ENCODE measurements around the gene BCAS3.

BCAS3 gene

GRCh38 chr17:61296058-61296457, 618.4 kb downstream of the BCAS3 start:
- Histone ChIP-seq H3K79me1 (replicated peaks; ENCODE audit: low read length, poor library complexity, severe bottlenecking) (no peaks in the 10 kb centered on the region), H3K27me3 (ENCODE audit: control insufficient read depth in 1 of 2, insufficient read depth in 1 of 2, low read length in 2 of 2) (no peaks in the 10 kb centered on the region), H2AK5ac (ENCODE audit: low read length, severe bottlenecking) (no peak overlapping the region), H3K9me3 (ENCODE audit: control insufficient read depth, low read length) (no peaks in the 10 kb centered on the region), H3K4me3 (ENCODE audit: insufficient read depth in 1 of 2, low read depth in 1 of 2, low read length in 2 of 2) (no peak overlapping the region), H3K4ac (ENCODE audit: low read depth in 1 of 2, low read length in 2 of 2) (no peak overlapping the region), H4K91ac (ENCODE audit: low read length) (no peak overlapping the region), H3K27ac (ENCODE audit: low read length, poor library complexity, severe bottlenecking) (no peak overlapping the region), H2AFZ (ENCODE audit: low read depth, low read length) (no peak overlapping the region), H3K4me2 (ENCODE audit: low read length, poor library complexity, severe bottlenecking) (no peak overlapping the region), H2BK15ac (ENCODE audit: low read depth, poor library complexity, severe bottlenecking) (no peak overlapping the region), H2BK12ac (ENCODE audit: low read length in 2 of 2) (peak overlapping the region in 1 of 2 experiments; percentile 45), H3K18ac (ENCODE audit: low read depth in 1 of 2, low read length in 2 of 2) (no peak overlapping the region), H2BK5ac (ENCODE audit: low read depth, low read length, poor library complexity, severe bottlenecking) (no peak overlapping the region), H2BK120ac (ENCODE audit: low read depth, low read length) (no peak overlapping the region), H3K4me1 (ENCODE audit: control insufficient read depth, insufficient read depth, low read depth, low read length) (peaks cover 3% of the 10 kb centered on the region), H3K36me3 (ENCODE audit: control insufficient read depth in 1 of 2, insufficient read depth in 2 of 2, low read depth in 1 of 2, low read length in 2 of 2) (no peaks in the 10 kb centered on the region), H3K14ac (ENCODE audit: low read length in 2 of 2) (no peak overlapping the region), H4K8ac (ENCODE audit: low read length) (no peak overlapping the region), H3K23ac (ENCODE audit: low read length in 2 of 2) (no peak overlapping the region), H3K9ac (ENCODE audit: low read length) (no peak overlapping the region)
- WGBS, result 100% methylated on average over 1 of the region's 2 CpGs
- no peak for DNase-seq

GRCh38 chr17:61299517-61300513, 622.2 kb downstream of the BCAS3 start:
- Histone ChIP-seq H3K4me3 (ENCODE audit: insufficient read depth in 1 of 2, low read depth in 1 of 2, low read length in 2 of 2) (no peak overlapping the region), H2AK5ac (ENCODE audit: low read length, severe bottlenecking) (no peak overlapping the region), H2BK12ac (ENCODE audit: low read length in 2 of 2) (peak overlapping the region in 1 of 2 experiments; percentile 59), H2BK15ac (ENCODE audit: low read depth, poor library complexity, severe bottlenecking) (no peak overlapping the region), H4K8ac (ENCODE audit: low read length) (no peak overlapping the region), H3K4me2 (ENCODE audit: low read length, poor library complexity, severe bottlenecking) (no peak overlapping the region), H3K4me1 (ENCODE audit: control insufficient read depth, insufficient read depth, low read depth, low read length) (peaks cover under 1% of the 10 kb centered on the region), H3K27ac (ENCODE audit: low read length, poor library complexity, severe bottlenecking) (no peak overlapping the region), H2AFZ (ENCODE audit: low read depth, low read length) (no peak overlapping the region), H3K27me3 (ENCODE audit: control insufficient read depth in 1 of 2, insufficient read depth in 1 of 2, low read length in 2 of 2) (no peaks in the 10 kb centered on the region), H3K36me3 (ENCODE audit: control insufficient read depth in 1 of 2, insufficient read depth in 2 of 2, low read depth in 1 of 2, low read length in 2 of 2) (no peaks in the 10 kb centered on the region), H3K14ac (ENCODE audit: low read length in 2 of 2) (no peak overlapping the region), H3K9ac (ENCODE audit: low read length) (no peak overlapping the region), H3K18ac (ENCODE audit: low read depth in 1 of 2, low read length in 2 of 2) (no peak overlapping the region), H3K79me1 (replicated peaks; ENCODE audit: low read length, poor library complexity, severe bottlenecking) (no peaks in the 10 kb centered on the region), H3K23ac (ENCODE audit: low read length in 2 of 2) (no peak overlapping the region), H3K4ac (ENCODE audit: low read depth in 1 of 2, low read length in 2 of 2) (peak overlapping the region in 1 of 2 experiments; percentile 4), H3K9me3 (ENCODE audit: control insufficient read depth, low read length) (no peaks in the 10 kb centered on the region), H4K91ac (ENCODE audit: low read length) (no peak overlapping the region), H2BK5ac (ENCODE audit: low read depth, low read length, poor library complexity, severe bottlenecking) (no peak overlapping the region), H2BK120ac (ENCODE audit: low read depth, low read length) (no peak overlapping the region)
- 62% methylated on average over 6 of the region's 9 CpGs for WGBS
- no peak for DNase-seq

GRCh38 chr17:61302953-61303816, 625.5 kb downstream of the BCAS3 start:
- no peak overlapping the region for H2BK120ac ChIP-seq (ENCODE audit: low read depth, low read length)
- no peak overlapping the region for H2AFZ ChIP-seq (ENCODE audit: low read depth, low read length)
- no peaks in the 10 kb centered on the region for H3K9me3 ChIP-seq (ENCODE audit: control insufficient read depth, low read length)
- H2AK5ac ChIP-seq (ENCODE audit: low read length, severe bottlenecking), result no peak overlapping the region
- no peak overlapping the region for H3K23ac ChIP-seq (ENCODE audit: low read length in 2 of 2)
- H2BK12ac ChIP-seq (ENCODE audit: low read length in 2 of 2), result peak overlapping the region; percentile 62 to 83
- no peaks in the 10 kb centered on the region for H3K36me3 ChIP-seq (ENCODE audit: control insufficient read depth in 1 of 2, insufficient read depth in 2 of 2, low read depth in 1 of 2, low read length in 2 of 2)
- peak; percentile 85 for DNase-seq
- peak overlapping the region in 1 of 2 experiments; percentile 84 for H3K4ac ChIP-seq (ENCODE audit: low read depth in 1 of 2, low read length in 2 of 2)
- H4K91ac ChIP-seq (ENCODE audit: low read length), result no peak overlapping the region
- no peak overlapping the region for H3K9ac ChIP-seq (ENCODE audit: low read length)
- H3K27ac ChIP-seq (ENCODE audit: low read length, poor library complexity, severe bottlenecking), result no peak overlapping the region
- H2BK15ac ChIP-seq (ENCODE audit: low read depth, poor library complexity, severe bottlenecking), result no peak overlapping the region
- no peak overlapping the region for H3K4me2 ChIP-seq (ENCODE audit: low read length, poor library complexity, severe bottlenecking)
- H3K14ac ChIP-seq (ENCODE audit: low read length in 2 of 2), result peak overlapping the region in 1 of 2 experiments; percentile 83
- H4K8ac ChIP-seq (ENCODE audit: low read length), result peak overlapping the region; percentile 22
- no peaks in the 10 kb centered on the region for H3K27me3 ChIP-seq (ENCODE audit: control insufficient read depth in 1 of 2, insufficient read depth in 1 of 2, low read length in 2 of 2)
- H3K18ac ChIP-seq (ENCODE audit: low read depth in 1 of 2, low read length in 2 of 2), result peak overlapping the region; percentile 48 to 95
- H3K4me3 ChIP-seq (ENCODE audit: insufficient read depth in 1 of 2, low read depth in 1 of 2, low read length in 2 of 2), result no peak overlapping the region
- 66% methylated on average over 12 of the region's 12 CpGs for WGBS
- H2BK5ac ChIP-seq (ENCODE audit: low read depth, low read length, poor library complexity, severe bottlenecking), result no peak overlapping the region
- H3K4me1 ChIP-seq (ENCODE audit: control insufficient read depth, insufficient read depth, low read depth, low read length), result no peaks in the 10 kb centered on the region
- no peaks in the 10 kb centered on the region for H3K79me1 ChIP-seq (replicated peaks; ENCODE audit: low read length, poor library complexity, severe bottlenecking)

GRCh38 chr17:61303817-61304096, 626.1 kb downstream of the BCAS3 start:
- no peak overlapping the region for H2BK5ac ChIP-seq (ENCODE audit: low read depth, low read length, poor library complexity, severe bottlenecking)
- H2BK15ac ChIP-seq (ENCODE audit: low read depth, poor library complexity, severe bottlenecking), result no peak overlapping the region
- no peaks in the 10 kb centered on the region for H3K9me3 ChIP-seq (ENCODE audit: control insufficient read depth, low read length)
- H2BK12ac ChIP-seq (ENCODE audit: low read length in 2 of 2), result peak overlapping the region; percentile 6 to 83
- H3K36me3 ChIP-seq (ENCODE audit: control insufficient read depth in 1 of 2, insufficient read depth in 2 of 2, low read depth in 1 of 2, low read length in 2 of 2), result no peaks in the 10 kb centered on the region
- no peak overlapping the region for H4K91ac ChIP-seq (ENCODE audit: low read length)
- no peak overlapping the region for H3K27ac ChIP-seq (ENCODE audit: low read length, poor library complexity, severe bottlenecking)
- H2AK5ac ChIP-seq (ENCODE audit: low read length, severe bottlenecking), result no peak overlapping the region
- no peak overlapping the region for H3K4me2 ChIP-seq (ENCODE audit: low read length, poor library complexity, severe bottlenecking)
- no peak overlapping the region for H3K14ac ChIP-seq (ENCODE audit: low read length in 2 of 2)
- H2BK120ac ChIP-seq (ENCODE audit: low read depth, low read length), result no peak overlapping the region
- H2AFZ ChIP-seq (ENCODE audit: low read depth, low read length), result no peak overlapping the region
- H3K9ac ChIP-seq (ENCODE audit: low read length), result no peak overlapping the region
- peak overlapping the region; percentile 48 to 73 for H3K18ac ChIP-seq (ENCODE audit: low read depth in 1 of 2, low read length in 2 of 2)
- no peaks in the 10 kb centered on the region for H3K79me1 ChIP-seq (replicated peaks; ENCODE audit: low read length, poor library complexity, severe bottlenecking)
- H3K23ac ChIP-seq (ENCODE audit: low read length in 2 of 2), result no peak overlapping the region
- H3K4me3 ChIP-seq (ENCODE audit: insufficient read depth in 1 of 2, low read depth in 1 of 2, low read length in 2 of 2), result no peak overlapping the region
- H3K4me1 ChIP-seq (ENCODE audit: control insufficient read depth, insufficient read depth, low read depth, low read length), result no peaks in the 10 kb centered on the region
- H3K4ac ChIP-seq (ENCODE audit: low read depth in 1 of 2, low read length in 2 of 2), result no peak overlapping the region
- no peak overlapping the region for H4K8ac ChIP-seq (ENCODE audit: low read length)
- DNase-seq, result no peak
- H3K27me3 ChIP-seq (ENCODE audit: control insufficient read depth in 1 of 2, insufficient read depth in 1 of 2, low read length in 2 of 2), result no peaks in the 10 kb centered on the region

Data from mesenchymal stem cell (in vitro differentiated cells and primary cell).